A549 treated with AZD2906 at 1 μM for 4 hours (cell line): ENCODE data around the gene CPZ. TPM values are rescaled to one million over a fixed set of nuclear protein-coding genes. Genes with fewer than 3 reads are reported as not detected.

Experiments used
- total RNA-seq: library from RNA; stranded (reverse); fragments of 200-300 nt; extraction: Qiagen RNA extraction; gene quantifications from 5 replicates; pipeline ENCODE4 v1.2.3, GENCODE V29; 2022

Gene CPZ
- 0.08 to 0.30 TPM (median 0.24 TPM) in 5 replicates for total RNA-seq

GRCh38 chr4:8592366-8593263 lies at the start of gene CPZ:
Gene CPZ, plus strand, starts transcription at chr4:8592765. Its CDS starts 69 bp downstream, at chr4:8592834.

GRCh38 chr4:8580321-8581093 lies 12.1 kb upstream of the CPZ start, which contains the start of gene GPR78:
Gene GPR78, plus strand, starts transcription at chr4:8580392. Its CDS starts 591 bp downstream, at chr4:8580983.

Other genes starting within 250 kb of the CPZ start
- 9.6 to 11.5 TPM (median 10.0 TPM) in 5 replicates for gene ACOX3, start 152.0 kb upstream of the CPZ start, total RNA-seq
- gene TRMT44, start 152.0 kb upstream of the CPZ start, total RNA-seq, result 5.1 to 7.1 TPM (median 6.6 TPM) in 5 replicates
- 0.03 to 0.06 TPM in 2 of 5 replicates, not detected in the others for gene GPR78, start 12.4 kb upstream of the CPZ start, total RNA-seq